GM21825 (cell line): ENCODE data around the gene TMEM17.

Experiments used
- ATAC-seq: cut with Tn5 transposase; IDR thresholded peaks from one replicate; pipeline ENCODE4 v1.9.1; 2021; ENCODE audit warnings: mild to moderate bottlenecking, moderate library complexity; ENCODE audit not compliant: unreplicated experiment

TMEM17 gene

GRCh38 chr2:62474176-62474575 lies 31.8 kb downstream of the TMEM17 start:
- no peak for ATAC-seq

- ATAC-seq: no peak
Observed at GRCh38 chr2:62473246-62473827, 32.7 kb downstream of the TMEM17 start.

GRCh38 chr2:62472312-62472711 lies 33.7 kb downstream of the TMEM17 start:
- no peak for ATAC-seq

- no peak for ATAC-seq
Observed at GRCh38 chr2:62471816-62472215, 34.2 kb downstream of the TMEM17 start.

- ATAC-seq: no peak
Observed at GRCh38 chr2:62471404-62471803, 34.6 kb downstream of the TMEM17 start.

GRCh38 chr2:62469548-62469947 lies 36.4 kb downstream of the TMEM17 start:
- no peak for ATAC-seq

- no peak for ATAC-seq
Observed at GRCh38 chr2:62469114-62469513, 36.9 kb downstream of the TMEM17 start.

- ATAC-seq: no peak
Observed at GRCh38 chr2:62467475-62468321, 38.3 kb downstream of the TMEM17 start.

GRCh38 chr2:62467100-62467474 lies 38.9 kb downstream of the TMEM17 start:
- ATAC-seq: no peak

GRCh38 chr2:62466503-62466854 lies 39.5 kb downstream of the TMEM17 start:
- no peak for ATAC-seq

- no peak for ATAC-seq
Observed at GRCh38 chr2:62465741-62466502, 40.1 kb downstream of the TMEM17 start.

- ATAC-seq: no peak
Observed at GRCh38 chr2:62465039-62465740, 40.8 kb downstream of the TMEM17 start.

GRCh38 chr2:62464221-62465007 lies 41.6 kb downstream of the TMEM17 start:
- ATAC-seq: no peak

GRCh38 chr2:62462211-62462610 lies 43.8 kb downstream of the TMEM17 start:
- ATAC-seq: no peak

- ATAC-seq: no peak
Observed at GRCh38 chr2:62461707-62462106, 44.3 kb downstream of the TMEM17 start.

GRCh38 chr2:62461017-62461553 lies 44.9 kb downstream of the TMEM17 start:
- no peak for ATAC-seq

- no peak for ATAC-seq
Observed at GRCh38 chr2:62460175-62460574, 45.8 kb downstream of the TMEM17 start.

- ATAC-seq: no peak
Observed at GRCh38 chr2:62459672-62460071, 46.3 kb downstream of the TMEM17 start.

- no peak for ATAC-seq
Observed at GRCh38 chr2:62459106-62459505, 46.9 kb downstream of the TMEM17 start.

- ATAC-seq: no peak
Observed at GRCh38 chr2:62458671-62459081, 47.3 kb downstream of the TMEM17 start.
